ENCODE measurements around the gene HOXB3.

DNA sequence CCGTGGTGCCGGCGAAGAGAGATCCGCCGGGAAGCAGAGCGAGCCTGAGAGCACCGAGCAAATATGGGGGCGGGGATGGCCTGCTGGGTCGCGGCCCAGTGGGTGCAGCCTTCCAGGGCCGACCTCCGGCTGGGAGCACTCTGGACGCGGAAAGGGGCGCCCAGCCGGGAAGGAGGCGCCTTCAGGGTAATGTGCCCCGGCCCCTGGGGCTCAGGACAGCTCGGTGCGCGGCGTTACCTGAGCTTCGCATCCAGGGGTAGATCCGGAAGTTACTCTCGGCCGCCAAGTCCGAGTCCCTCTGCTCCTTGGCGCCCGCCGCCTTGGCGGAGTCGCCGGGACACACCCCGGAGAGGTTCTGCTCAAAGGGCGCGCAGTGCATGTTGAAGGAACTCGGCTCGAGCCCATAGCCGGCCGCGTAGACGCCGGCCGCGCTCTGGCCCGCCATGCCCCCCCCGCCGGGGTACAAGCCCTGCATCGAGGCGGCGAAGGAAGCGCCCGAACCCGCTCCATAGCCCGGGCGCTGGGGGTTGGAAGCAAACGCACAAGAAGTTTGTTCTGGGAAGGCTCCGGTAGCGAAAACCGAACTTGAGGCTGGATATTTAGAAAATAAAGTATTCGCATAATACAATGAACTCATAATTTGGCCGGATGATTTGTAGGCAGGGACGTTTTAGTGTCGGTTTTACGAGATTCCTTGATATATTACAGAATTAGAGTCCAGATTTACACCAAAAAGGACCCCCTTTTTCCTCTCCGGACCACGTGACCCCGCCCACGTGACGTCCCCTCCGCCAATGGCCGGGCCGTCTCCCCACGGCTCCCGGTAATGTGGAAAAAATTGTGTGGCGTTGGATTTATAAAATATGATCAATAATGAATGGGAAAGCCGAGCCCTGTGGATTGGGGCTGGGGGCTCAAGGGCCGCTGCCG is 20.5 kb upstream of the HOXB3 start, which contains the start of gene HOXB7:
- TF ChIP-seq, protein P1, sequence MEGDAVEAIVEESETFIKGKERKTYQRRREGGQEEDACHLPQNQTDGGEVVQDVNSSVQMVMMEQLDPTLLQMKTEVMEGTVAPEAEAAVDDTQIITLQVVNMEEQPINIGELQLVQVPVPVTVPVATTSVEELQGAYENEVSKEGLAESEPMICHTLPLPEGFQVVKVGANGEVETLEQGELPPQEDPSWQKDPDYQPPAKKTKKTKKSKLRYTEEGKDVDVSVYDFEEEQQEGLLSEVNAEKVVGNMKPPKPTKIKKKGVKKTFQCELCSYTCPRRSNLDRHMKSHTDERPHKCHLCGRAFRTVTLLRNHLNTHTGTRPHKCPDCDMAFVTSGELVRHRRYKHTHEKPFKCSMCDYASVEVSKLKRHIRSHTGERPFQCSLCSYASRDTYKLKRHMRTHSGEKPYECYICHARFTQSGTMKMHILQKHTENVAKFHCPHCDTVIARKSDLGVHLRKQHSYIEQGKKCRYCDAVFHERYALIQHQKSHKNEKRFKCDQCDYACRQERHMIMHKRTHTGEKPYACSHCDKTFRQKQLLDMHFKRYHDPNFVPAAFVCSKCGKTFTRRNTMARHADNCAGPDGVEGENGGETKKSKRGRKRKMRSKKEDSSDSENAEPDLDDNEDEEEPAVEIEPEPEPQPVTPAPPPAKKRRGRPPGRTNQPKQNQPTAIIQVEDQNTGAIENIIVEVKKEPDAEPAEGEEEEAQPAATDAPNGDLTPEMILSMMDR (IDR thresholded peaks at IDR 0.05) = no peak
- no peak for TF ChIP-seq POLR2A (IDR thresholded peaks at IDR 0.05)
